ENCODE measurements around the gene MTUS2.

Gene MTUS2

DNA sequence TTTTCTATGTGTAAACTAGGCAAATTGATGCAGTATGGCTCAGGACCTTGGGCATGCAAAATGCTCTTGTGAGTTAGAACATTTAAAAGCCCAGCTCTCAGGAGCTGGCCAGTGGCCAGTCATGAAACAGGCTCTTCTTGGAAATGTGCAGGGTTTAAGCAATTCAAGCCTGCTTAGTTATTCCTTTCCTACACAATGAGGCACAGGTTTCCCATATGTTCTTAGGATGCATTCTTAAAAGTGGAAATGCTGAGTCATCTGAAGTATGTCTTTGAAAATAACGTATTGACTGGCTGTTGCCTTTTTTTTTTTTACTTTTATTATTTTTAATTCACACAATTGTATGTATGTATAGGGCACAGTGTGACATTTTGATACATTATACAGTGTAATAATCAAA, 474.7 kb downstream of the MTUS2 start:
- Histone ChIP-seq H3K27ac (ENCODE audit: low read depth, low read length) (no peak overlapping the region), H2AFZ (ENCODE audit: low read depth, low read length, severe bottlenecking) (no peak overlapping the region), H3F3A (ENCODE audit: insufficient read depth) (no peaks in the 10 kb centered on the region), H3K9me3 (ENCODE audit: insufficient read depth, low read length) (no peaks in the 10 kb centered on the region), H3K4me3 (ENCODE audit: insufficient read depth, low read length, poor library complexity, severe bottlenecking) (no peak overlapping the region), H3K4me2 (ENCODE audit: low read depth, low read length, poor library complexity, severe bottlenecking) (no peak overlapping the region), H3K36me3 (ENCODE audit: low read length) (no peaks in the 10 kb centered on the region), H3K79me2 (ENCODE audit: insufficient read depth, low read length) (no peaks in the 10 kb centered on the region), H3K9ac (ENCODE audit: low read length) (no peak overlapping the region), H4K20me1 (ENCODE audit: low read depth, low read length) (no peaks in the 10 kb centered on the region), H3K27me3 (ENCODE audit: low read length) (no peaks in the 10 kb centered on the region), H3K9me2 (replicated peaks; ENCODE audit: insufficient read depth, low read length) (no peaks in the 10 kb centered on the region)
- no peak for TF ChIP-seq EZH2phosphoT487 (conservative IDR thresholded peaks at IDR 0.05; ENCODE audit: low read length)
- TF ChIP-seq, protein P1, sequence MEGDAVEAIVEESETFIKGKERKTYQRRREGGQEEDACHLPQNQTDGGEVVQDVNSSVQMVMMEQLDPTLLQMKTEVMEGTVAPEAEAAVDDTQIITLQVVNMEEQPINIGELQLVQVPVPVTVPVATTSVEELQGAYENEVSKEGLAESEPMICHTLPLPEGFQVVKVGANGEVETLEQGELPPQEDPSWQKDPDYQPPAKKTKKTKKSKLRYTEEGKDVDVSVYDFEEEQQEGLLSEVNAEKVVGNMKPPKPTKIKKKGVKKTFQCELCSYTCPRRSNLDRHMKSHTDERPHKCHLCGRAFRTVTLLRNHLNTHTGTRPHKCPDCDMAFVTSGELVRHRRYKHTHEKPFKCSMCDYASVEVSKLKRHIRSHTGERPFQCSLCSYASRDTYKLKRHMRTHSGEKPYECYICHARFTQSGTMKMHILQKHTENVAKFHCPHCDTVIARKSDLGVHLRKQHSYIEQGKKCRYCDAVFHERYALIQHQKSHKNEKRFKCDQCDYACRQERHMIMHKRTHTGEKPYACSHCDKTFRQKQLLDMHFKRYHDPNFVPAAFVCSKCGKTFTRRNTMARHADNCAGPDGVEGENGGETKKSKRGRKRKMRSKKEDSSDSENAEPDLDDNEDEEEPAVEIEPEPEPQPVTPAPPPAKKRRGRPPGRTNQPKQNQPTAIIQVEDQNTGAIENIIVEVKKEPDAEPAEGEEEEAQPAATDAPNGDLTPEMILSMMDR (IDR thresholded peaks at IDR 0.05; ENCODE audit: insufficient read depth, low read length, poor library complexity, severe bottlenecking) = no peak

DNA sequence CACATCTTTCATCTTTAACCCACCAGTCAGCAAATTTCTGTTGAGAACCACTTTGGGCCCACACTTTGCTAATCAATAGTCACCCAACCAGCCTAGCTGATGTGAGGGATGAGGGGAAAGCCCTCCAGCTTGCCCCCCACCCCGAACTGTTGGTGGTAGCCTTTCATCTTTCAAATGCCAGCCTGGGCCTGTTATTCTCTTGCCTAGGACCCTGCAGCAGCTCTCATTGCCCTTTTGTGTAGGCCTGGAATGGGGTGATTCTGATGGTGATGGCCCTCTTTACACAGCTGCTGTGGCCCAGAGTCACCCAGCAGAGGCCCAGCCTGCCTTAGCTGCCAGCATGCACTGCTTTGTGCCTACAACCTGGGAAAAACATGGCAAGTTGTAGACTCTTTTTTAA, 480.9 kb downstream of the MTUS2 start:
- Histone ChIP-seq H2AFZ (ENCODE audit: low read depth, low read length, severe bottlenecking) (no peak overlapping the region), H3K4me2 (ENCODE audit: low read depth, low read length, poor library complexity, severe bottlenecking) (no peak overlapping the region), H4K20me1 (ENCODE audit: low read depth, low read length) (no peaks in the 10 kb centered on the region), H3K4me3 (ENCODE audit: insufficient read depth, low read length, poor library complexity, severe bottlenecking) (no peak overlapping the region), H3K27me3 (ENCODE audit: low read length) (no peaks in the 10 kb centered on the region), H3F3A (ENCODE audit: insufficient read depth) (no peaks in the 10 kb centered on the region), H3K79me2 (ENCODE audit: insufficient read depth, low read length) (no peaks in the 10 kb centered on the region), H3K9me3 (ENCODE audit: insufficient read depth, low read length) (no peaks in the 10 kb centered on the region), H3K27ac (ENCODE audit: low read depth, low read length) (no peak overlapping the region), H3K9ac (ENCODE audit: low read length) (no peak overlapping the region), H3K9me2 (replicated peaks; ENCODE audit: insufficient read depth, low read length) (no peaks in the 10 kb centered on the region), H3K36me3 (ENCODE audit: low read length) (no peaks in the 10 kb centered on the region)
- TF ChIP-seq, protein P1 (IDR thresholded peaks at IDR 0.05; ENCODE audit: insufficient read depth, low read length, poor library complexity, severe bottlenecking) = no peak

DNA sequence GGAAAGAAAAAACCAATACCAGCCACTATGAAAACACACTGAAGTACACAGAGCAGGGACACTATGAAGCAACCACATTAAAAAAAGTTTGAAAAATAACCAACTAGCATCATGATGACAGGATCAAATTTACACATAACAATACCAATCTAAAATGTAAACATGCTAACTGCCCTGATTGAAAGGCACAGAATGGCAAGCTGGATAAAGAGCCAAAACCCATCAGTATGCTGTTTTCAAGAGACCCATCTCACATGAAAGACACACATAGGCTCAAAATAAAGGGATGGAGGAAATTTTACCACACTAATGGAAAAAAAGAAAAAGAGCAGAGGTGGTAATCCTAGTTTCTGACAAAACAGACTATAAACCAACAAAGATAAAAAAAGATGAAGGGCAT, 484.0 kb downstream of the MTUS2 start:
- Histone ChIP-seq H3K9me2 (replicated peaks; ENCODE audit: insufficient read depth, low read length) (no peaks in the 10 kb centered on the region), H3K36me3 (ENCODE audit: low read length) (no peaks in the 10 kb centered on the region), H3K4me3 (ENCODE audit: insufficient read depth, low read length, poor library complexity, severe bottlenecking) (no peak overlapping the region), H3K27me3 (ENCODE audit: low read length) (no peaks in the 10 kb centered on the region), H4K20me1 (ENCODE audit: low read depth, low read length) (no peaks in the 10 kb centered on the region), H3F3A (ENCODE audit: insufficient read depth) (no peaks in the 10 kb centered on the region), H2AFZ (ENCODE audit: low read depth, low read length, severe bottlenecking) (no peak overlapping the region), H3K79me2 (ENCODE audit: insufficient read depth, low read length) (no peaks in the 10 kb centered on the region), H3K27ac (ENCODE audit: low read depth, low read length) (no peak overlapping the region), H3K4me2 (ENCODE audit: low read depth, low read length, poor library complexity, severe bottlenecking) (no peak overlapping the region), H3K9me3 (ENCODE audit: insufficient read depth, low read length) (no peaks in the 10 kb centered on the region), H3K9ac (ENCODE audit: low read length) (no peak overlapping the region)
- TF ChIP-seq, protein P1 (IDR thresholded peaks at IDR 0.05; ENCODE audit: insufficient read depth, low read length, poor library complexity, severe bottlenecking) = no peak
- no peak for TF ChIP-seq EZH2phosphoT487 (conservative IDR thresholded peaks at IDR 0.05; ENCODE audit: low read length)

DNA sequence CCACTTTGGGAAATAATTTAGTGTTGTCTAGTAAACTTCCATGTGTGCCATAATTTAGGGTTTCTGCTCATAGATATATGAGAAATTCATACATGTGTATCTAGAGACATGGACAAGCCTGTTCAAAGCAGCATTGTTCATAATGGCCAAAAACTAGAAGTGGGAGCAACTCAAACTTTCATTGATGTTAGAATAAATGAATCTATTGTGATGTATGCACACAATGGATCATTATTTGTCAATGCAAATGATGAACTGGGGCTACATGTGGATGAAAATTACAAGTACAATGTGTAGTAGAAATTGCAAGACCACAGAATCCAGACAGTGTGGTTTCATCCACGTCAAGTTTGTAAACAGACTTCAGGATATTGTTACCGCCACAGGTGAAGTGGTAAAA, 490.7 kb downstream of the MTUS2 start:
- Histone ChIP-seq H3K9ac (ENCODE audit: low read length) (no peak overlapping the region), H3K79me2 (ENCODE audit: insufficient read depth, low read length) (no peaks in the 10 kb centered on the region), H3K9me2 (replicated peaks; ENCODE audit: insufficient read depth, low read length) (no peaks in the 10 kb centered on the region), H3K4me3 (ENCODE audit: insufficient read depth, low read length, poor library complexity, severe bottlenecking) (no peak overlapping the region), H2AFZ (ENCODE audit: low read depth, low read length, severe bottlenecking) (no peak overlapping the region), H3F3A (ENCODE audit: insufficient read depth) (no peaks in the 10 kb centered on the region), H3K9me3 (ENCODE audit: insufficient read depth, low read length) (no peaks in the 10 kb centered on the region), H3K4me2 (ENCODE audit: low read depth, low read length, poor library complexity, severe bottlenecking) (no peak overlapping the region), H3K27ac (ENCODE audit: low read depth, low read length) (no peak overlapping the region), H3K27me3 (ENCODE audit: low read length) (no peaks in the 10 kb centered on the region), H3K36me3 (ENCODE audit: low read length) (no peaks in the 10 kb centered on the region), H4K20me1 (ENCODE audit: low read depth, low read length) (no peaks in the 10 kb centered on the region)
- TF ChIP-seq, protein P1 (IDR thresholded peaks at IDR 0.05; ENCODE audit: insufficient read depth, low read length, poor library complexity, severe bottlenecking) = no peak
- TF ChIP-seq EZH2phosphoT487 (conservative IDR thresholded peaks at IDR 0.05; ENCODE audit: low read length) = no peak

All from SU-DHL-6 (cell line).